Naive thymus-derived CD4-positive, alpha-beta T cell (primary cell): ENCODE data around the gene CLTCL1. TPM values are rescaled to one million over a fixed set of nuclear protein-coding genes. Genes with fewer than 3 reads are reported as not detected.
"Not testable (repeated sequence)": the region's sequence is repeated elsewhere in the genome, so short reads cannot be mapped to it uniquely, and the experiment has no call there.

Source experiments
- ATAC-seq: fragments of 150-1000 bp; cut with Tn5 transposase; 2 replicates; pipeline ENCODE4 v1.10.0; 2021; ENCODE audit warnings: mild to moderate bottlenecking, moderate library complexity
- CTCF ChIA-PET: fragments of 350-600 bp; sonication (Branson Sonifier 250); formaldehyde crosslinking; loops from one replicate; lab custom pipeline; 2021; ENCODE audit warnings: antibody characterized with exemption; lab: Charles Lee
- POLR2A ChIA-PET: fragments of 350-600 bp; sonication (Branson Sonifier 250); formaldehyde crosslinking; loops from one replicate; lab custom pipeline; 2021; ENCODE audit warnings: antibody characterized with exemption, inconsistent platforms; lab: Charles Lee
- DNase-seq, 9 donors: peaks; one replicate each; pipeline versions ENCODE4 v3.0.0 to v3.0.0-alpha.2; 2020 to 2022; ENCODE audit warnings: mixed read lengths in 1 of 9
- H3K27ac ChIP-seq: one replicate; pipeline ENCODE4 v1.7.0; 2013; ENCODE audit warnings: mild to moderate bottlenecking, low read depth, low read length, moderate library complexity
- H3K27me3 ChIP-seq, 2 donors: one replicate each; pipeline ENCODE4 v1.7.0; 2013; ENCODE audit warnings: low read length in 2 of 2, mild to moderate bottlenecking in 2 of 2, moderate library complexity in 2 of 2; ENCODE audit not compliant: control insufficient read depth in 2 of 2, insufficient read depth in 2 of 2
- H3K36me3 ChIP-seq, 3 experiments: 1 replicate in 2 of 3; 2 replicates in 1 of 3; pipeline ENCODE4 v1.7.0; 2013; ENCODE audit warnings: low read length in 3 of 3, mild to moderate bottlenecking in 3 of 3, moderate library complexity in 1 of 3; ENCODE audit not compliant: insufficient read depth in 3 of 3, control insufficient read depth in 2 of 3
- H3K4me1 ChIP-seq, 2 donors: one replicate each; pipeline ENCODE4 v1.7.0; 2013; ENCODE audit warnings: low read length in 2 of 2, mild to moderate bottlenecking in 2 of 2, moderate library complexity in 1 of 2; ENCODE audit not compliant: control insufficient read depth in 2 of 2, insufficient read depth in 2 of 2
- H3K4me3 ChIP-seq: 2 replicates; pipeline ENCODE4 v1.7.0; 2013; ENCODE audit warnings: mild to moderate bottlenecking, low read length
- H3K9me3 ChIP-seq, 3 experiments: 1 replicate in 2 of 3; 2 replicates in 1 of 3; pipeline ENCODE4 v1.7.0; 2013; ENCODE audit warnings: low read length in 3 of 3; ENCODE audit not compliant: control insufficient read depth in 2 of 3
- H3K27ac Mint-ChIP-seq, 9 donors: one replicate each; pipeline ENCODE4 v1.8.0; 2020 to 2022; ENCODE audit warnings: mixed read lengths in 9 of 9, mild to moderate bottlenecking in 8 of 9, moderate library complexity in 5 of 9, inconsistent platforms in 2 of 9
- H3K27me3 Mint-ChIP-seq, 5 donors: one replicate each; pipeline ENCODE4 v1.8.0; 2021 to 2022; ENCODE audit warnings: mixed read lengths in 5 of 5, mild to moderate bottlenecking in 1 of 5
- H3K36me3 Mint-ChIP-seq, 5 donors: one replicate each; pipeline ENCODE4 v1.8.0; 2020 to 2022; ENCODE audit warnings: mixed read lengths in 5 of 5, mild to moderate bottlenecking in 3 of 5, inconsistent platforms in 1 of 5
- H3K4me1 Mint-ChIP-seq, 7 donors: one replicate each; pipeline ENCODE4 v1.8.0; 2020 to 2022; ENCODE audit warnings: mixed read lengths in 7 of 7, mild to moderate bottlenecking in 3 of 7, inconsistent platforms in 1 of 7
- H3K4me3 Mint-ChIP-seq, 10 donors: one replicate each; pipeline ENCODE4 v1.8.0; 2020 to 2022; ENCODE audit warnings: mild to moderate bottlenecking in 10 of 10, mixed read lengths in 10 of 10, moderate library complexity in 6 of 10, inconsistent platforms in 2 of 10
- H3K9me3 Mint-ChIP-seq, 11 donors: one replicate each; pipeline ENCODE4 v1.8.0; 2020 to 2022; ENCODE audit warnings: mixed read lengths in 11 of 11, mild to moderate bottlenecking in 4 of 11, inconsistent platforms in 1 of 11, moderate library complexity in 1 of 11
- intact Hi-C, 2 donors: fragments of 100-400 bp; cut with micrococcal nuclease; formaldehyde crosslinking; loops; one replicate each; pipeline ENCODE4 v1.15.1; 2023
- polyA plus RNA-seq, 2 donors: library from polyadenylated mRNA; unstranded; fragments of 300-500 nt; fragmentation: Illumina TruSeq; gene quantifications; one replicate each; pipeline ENCODE4 v1.2.3, GENCODE V29; 2021
- total RNA-seq, 6 experiments: library from RNA in 5 of 6; stranded (reverse) in 5 of 6; gene quantifications; 1 replicate in 5 of 6; 2 replicates in 1 of 6; pipeline ENCODE4 v1.2.3 and lab custom pipeline; 2021 to 2026

Gene CLTCL1
- total and polyA plus RNA-seq, 7 experiments from 2014 or later = 0.22 to 3.1 (median 1.2) TPM

DNA sequence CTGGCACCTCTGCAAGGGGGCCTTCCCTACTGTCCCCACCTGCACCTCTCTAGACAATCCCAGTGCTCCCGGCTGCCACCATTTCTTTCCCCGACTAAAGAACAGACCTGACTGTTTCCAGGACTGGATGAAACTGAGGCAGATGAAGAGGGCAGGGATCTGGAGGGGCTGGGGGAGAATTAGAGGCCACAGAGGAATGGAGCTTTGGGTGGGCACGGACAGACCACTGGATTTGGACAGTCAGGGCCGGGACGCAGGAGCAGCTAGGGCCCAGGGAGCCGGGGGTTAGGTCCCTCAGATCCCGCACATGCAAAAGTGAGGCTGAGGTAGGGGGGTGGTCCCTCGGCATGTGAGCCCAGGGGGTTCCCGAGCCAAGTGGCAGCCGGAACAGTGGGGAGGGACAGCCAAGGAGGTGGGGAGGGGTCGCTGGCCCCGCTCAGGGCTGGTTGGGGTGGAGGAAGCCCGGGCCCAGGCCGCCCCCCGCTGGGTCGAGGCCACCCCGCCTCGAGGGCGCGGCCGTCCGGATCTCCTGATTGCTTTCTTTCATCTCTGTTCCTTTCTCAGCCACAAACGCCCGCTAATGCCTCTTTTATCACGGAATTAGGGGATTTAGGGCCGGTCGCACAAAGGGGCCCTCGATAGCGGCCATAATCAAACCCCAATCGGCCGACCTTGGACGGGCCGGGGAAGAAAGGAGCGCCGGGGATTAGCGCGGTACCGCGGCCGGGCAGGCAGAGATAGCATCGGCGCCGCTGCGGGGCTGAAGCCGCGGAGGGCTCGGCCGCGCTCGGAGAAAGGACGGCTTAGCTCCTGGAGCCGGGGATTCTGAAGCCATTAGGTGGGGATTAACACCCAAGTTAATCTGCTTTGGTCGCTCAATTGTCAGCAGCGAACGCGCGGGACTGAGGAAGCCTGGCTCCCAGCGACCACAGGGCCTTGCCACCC is 122.2 kb downstream of the CLTCL1 start:
- Mint-ChIP-seq H3K4me3 (peak overlapping the region; percentile 36 to 98 (median 65)), H3K27ac (peak overlapping the region in 4 of 9 donors; percentile 17 to 95 (median 20)), H3K27me3 (peaks cover 31 to 47% (median 42%) of the 10 kb centered on the region in 5 donors), H3K36me3 (no peaks in the 10 kb centered on the region), H3K9me3 (peaks cover 0 to 7% (median 1%) of the 10 kb centered on the region in 11 donors), H3K4me1 (peaks cover 29 to 42% (median 34%) of the 10 kb centered on the region in 7 donors)
- H3K27ac ChIP-seq = no peak overlapping the region
- DNase-seq (no peak), ATAC-seq (no peak)
- POLR2A ChIA-PET = interaction anchor here (1.1 to 1.2 kb wide), 2 partner anchors 9 to 58 kb away, joined by 3 read pairs; partner anchors contain the start of gene SLC25A1
- no peak overlapping the region for H3K4me3 ChIP-seq
- H3K36me3 ChIP-seq = peaks cover 0 to 11% (median 0%) of the 10 kb centered on the region in 3 experiments
- CTCF ChIA-PET = no interaction called here
- H3K4me1 ChIP-seq = peaks cover 11 to 22% of the 10 kb centered on the region in 2 donors
- H3K27me3 ChIP-seq = peaks cover 5 to 23% of the 10 kb centered on the region in 2 donors
- intact Hi-C loops = no loop called here
- no peaks in the 10 kb centered on the region for H3K9me3 ChIP-seq

GRCh38 chr22:19168088-19168890 is 123.2 kb downstream of the CLTCL1 start:
- peaks cover 11 to 22% of the 10 kb centered on the region in 2 donors for H3K4me1 ChIP-seq
- CTCF ChIA-PET = no interaction called here
- DNase-seq (no peak), ATAC-seq (no peak)
- H3K27ac ChIP-seq = no peak overlapping the region
- POLR2A ChIA-PET = interaction anchor here (1.2 kb wide), 1 partner anchor 10 kb away, joined by 3 read pairs; the partner anchor contains the start of gene SLC25A1
- H3K36me3 ChIP-seq = peaks cover 0 to 11% (median 0%) of the 10 kb centered on the region in 3 experiments
- no peak overlapping the region for H3K4me3 ChIP-seq
- H3K9me3 ChIP-seq = no peaks in the 10 kb centered on the region
- H3K36me3 Mint-ChIP-seq = no peaks in the 10 kb centered on the region
- H3K27ac Mint-ChIP-seq = peak overlapping the region in 4 of 9 donors; percentile 11 to 65 (median 29)
- peaks cover 5 to 23% of the 10 kb centered on the region in 2 donors for H3K27me3 ChIP-seq
- peaks cover 36 to 53% (median 42%) of the 10 kb centered on the region in 5 donors for H3K27me3 Mint-ChIP-seq
- H3K4me3 Mint-ChIP-seq = peak overlapping the region in 7 of 10 donors; percentile 23 to 98 (median 51)
- H3K9me3 Mint-ChIP-seq = peaks cover 0 to 7% (median 1%) of the 10 kb centered on the region in 11 donors
- intact Hi-C loops = no loop called here
- H3K4me1 Mint-ChIP-seq = peaks cover 24 to 35% (median 28%) of the 10 kb centered on the region in 7 donors

DNA sequence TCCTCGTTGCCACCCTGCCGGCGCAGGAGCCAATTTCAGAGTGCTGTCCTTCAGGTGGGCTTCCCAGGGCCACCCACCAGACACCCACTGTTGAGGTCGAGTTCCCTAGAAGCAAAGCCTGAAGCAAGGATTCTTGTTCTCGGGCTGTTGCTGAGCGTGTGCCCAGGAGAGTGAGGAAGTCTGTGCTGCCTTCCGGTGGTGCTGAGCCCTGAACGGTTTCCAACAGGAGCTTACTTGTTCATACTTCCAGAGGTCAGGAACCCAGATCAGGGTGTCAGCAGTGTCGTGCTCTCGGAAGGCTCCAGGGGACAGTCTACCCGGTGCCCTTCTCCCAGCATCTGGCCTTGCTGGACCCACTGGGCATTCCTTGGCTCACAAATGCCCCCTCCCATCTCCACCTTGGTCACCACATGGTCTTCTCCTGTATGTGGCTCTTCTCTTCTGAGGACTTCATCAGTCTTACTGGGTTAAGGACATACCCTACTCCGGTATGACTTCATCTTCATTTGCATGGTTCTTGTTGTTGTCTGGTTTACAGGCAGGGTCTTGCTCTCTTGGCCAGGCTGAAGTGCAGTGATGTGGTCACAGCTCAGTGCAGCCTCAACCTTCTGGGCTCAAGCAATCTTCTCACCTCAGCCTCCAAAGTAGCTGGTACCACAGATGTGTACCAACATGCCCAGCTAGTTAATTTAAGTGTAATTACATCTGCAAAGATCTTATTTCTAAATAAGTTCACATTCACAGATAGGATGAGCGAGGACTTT is 124.2 kb downstream of the CLTCL1 start:
- ATAC-seq (no peak), DNase-seq (no peak)
- H3K27me3 Mint-ChIP-seq = peaks cover 36 to 53% (median 42%) of the 10 kb centered on the region in 5 donors
- Histone ChIP-seq H3K9me3 (no peaks in the 10 kb centered on the region), H3K27me3 (peaks cover 5 to 23% of the 10 kb centered on the region in 2 donors), H3K4me1 (peaks cover 8 to 12% of the 10 kb centered on the region in 2 donors), H3K36me3 (peaks cover 0 to 11% (median 0%) of the 10 kb centered on the region in 3 experiments), H3K4me3 (no peak overlapping the region), H3K27ac (no peak overlapping the region)
- CTCF ChIA-PET = no interaction called here
- no peaks in the 10 kb centered on the region for H3K36me3 Mint-ChIP-seq
- peaks cover 0 to 7% (median 1%) of the 10 kb centered on the region in 11 donors for H3K9me3 Mint-ChIP-seq
- POLR2A ChIA-PET = no interaction called here
- intact Hi-C loops = no loop called here
- H3K4me3 Mint-ChIP-seq = no peak overlapping the region
- no peak overlapping the region for H3K27ac Mint-ChIP-seq
- peaks cover 14 to 25% (median 19%) of the 10 kb centered on the region in 7 donors for H3K4me1 Mint-ChIP-seq

DNA sequence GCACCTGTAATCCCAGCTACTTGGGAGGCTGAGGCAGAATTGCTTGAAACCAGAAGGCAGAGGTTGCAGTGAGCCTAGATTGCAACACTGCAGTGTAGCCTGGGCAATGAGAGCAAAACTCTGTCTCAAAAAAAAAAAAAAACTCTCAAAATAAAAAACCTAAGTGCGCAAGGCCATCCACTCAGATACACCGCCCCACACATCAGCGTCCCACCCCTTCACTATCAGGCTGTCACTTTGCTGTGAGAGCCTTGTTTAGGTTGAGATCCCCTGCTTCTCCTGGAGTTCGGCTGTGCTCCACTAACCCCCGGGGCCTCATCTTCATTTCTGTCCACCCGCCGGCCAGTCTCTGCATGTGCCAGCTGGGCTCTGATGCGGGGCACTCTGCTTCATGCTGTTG is 125.1 kb downstream of the CLTCL1 start:
- no peak overlapping the region for H3K4me3 Mint-ChIP-seq
- H3K27me3 Mint-ChIP-seq = peaks cover 36 to 53% (median 42%) of the 10 kb centered on the region in 5 donors
- intact Hi-C loops = no loop called here
- Histone ChIP-seq H3K27ac (no peak overlapping the region), H3K36me3 (peaks cover 0 to 4% (median 0%) of the 10 kb centered on the region in 3 experiments), H3K9me3 (no peaks in the 10 kb centered on the region), H3K27me3 (peaks cover 5 to 23% of the 10 kb centered on the region in 2 donors), H3K4me3 (no peak overlapping the region), H3K4me1 (peaks cover 5 to 11% of the 10 kb centered on the region in 2 donors)
- ChIA-PET CTCF (no interaction called here), POLR2A (no interaction called here)
- ATAC-seq (no peak), DNase-seq (no peak)
- H3K4me1 Mint-ChIP-seq = peaks cover 10 to 21% (median 16%) of the 10 kb centered on the region in 7 donors
- no peaks in the 10 kb centered on the region for H3K36me3 Mint-ChIP-seq
- H3K27ac Mint-ChIP-seq = no peak overlapping the region
- H3K9me3 Mint-ChIP-seq = peaks cover 0 to 7% (median 1%) of the 10 kb centered on the region in 11 donors

- intact Hi-C loops = no loop called here
- H3K4me1 Mint-ChIP-seq = peaks cover 0 to 9% (median 6%) of the 10 kb centered on the region in 7 donors
- no peak overlapping the region for H3K27ac ChIP-seq
- peaks cover 30 to 45% (median 34%) of the 10 kb centered on the region in 5 donors for H3K27me3 Mint-ChIP-seq
- H3K4me3 Mint-ChIP-seq = no peak overlapping the region
- H3K36me3 Mint-ChIP-seq = no peaks in the 10 kb centered on the region
- H3K27me3 ChIP-seq = peaks cover 5 to 21% of the 10 kb centered on the region in 2 donors
- peaks cover 0 to 4% (median 1%) of the 10 kb centered on the region in 11 donors for H3K9me3 Mint-ChIP-seq
- CTCF ChIA-PET = no interaction called here
- H3K27ac Mint-ChIP-seq = no peak overlapping the region
- no peaks in the 10 kb centered on the region for H3K36me3 ChIP-seq
- no peaks in the 10 kb centered on the region for H3K4me1 ChIP-seq
- H3K4me3 ChIP-seq = no peak overlapping the region
- DNase-seq (no peak), ATAC-seq (no peak)
- H3K9me3 ChIP-seq = no peaks in the 10 kb centered on the region
- POLR2A ChIA-PET = no interaction called here
These were observed 127.1 kb downstream of the CLTCL1 start for GRCh38 chr22:19164425-19164824.

DNA sequence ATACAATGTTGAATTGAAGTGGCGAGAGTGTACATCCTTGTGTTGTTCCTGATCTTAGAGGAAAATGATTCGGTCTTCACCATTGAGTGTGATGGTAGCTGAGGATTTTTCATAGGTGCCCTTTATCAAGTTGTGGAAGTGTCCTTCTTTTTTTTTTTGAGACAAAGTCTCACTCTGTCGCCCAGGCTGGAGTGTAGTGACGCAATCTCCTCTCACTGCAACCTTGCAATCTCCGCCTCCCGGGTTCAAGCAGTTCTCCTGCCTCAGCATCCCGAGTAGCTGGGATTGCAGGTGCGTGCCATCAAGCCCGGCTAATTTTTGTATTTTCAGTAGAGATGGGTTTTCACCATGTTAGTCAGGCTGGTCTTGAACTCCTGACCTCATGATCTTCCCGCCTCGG is 132.9 kb downstream of the CLTCL1 start:
- H3K27ac Mint-ChIP-seq, H3K36me3 Mint-ChIP-seq, intact Hi-C loops, H3K9me3 ChIP-seq, CTCF ChIA-PET, H3K9me3 Mint-ChIP-seq, DNase-seq, H3K4me3 ChIP-seq, POLR2A ChIA-PET, H3K4me1 Mint-ChIP-seq, H3K27ac ChIP-seq, H3K27me3 ChIP-seq, H3K4me1 ChIP-seq, H3K36me3 ChIP-seq, ATAC-seq, H3K4me3 Mint-ChIP-seq: not testable (repeated sequence)
- peaks cover 11 to 25% (median 15%) of the 10 kb centered on the region in 5 donors for H3K27me3 Mint-ChIP-seq
